GM19452 (cell line): ENCODE data around the gene KRT77.

Experiments used
- ATAC-seq: cut with Tn5 transposase; IDR thresholded peaks from one replicate; pipeline ENCODE4 v1.9.1; 2021; ENCODE audit not compliant: unreplicated experiment

KRT77 gene

GRCh38 chr12:52659395-52659794 lies 43.9 kb downstream of the KRT77 start:
- no peak for ATAC-seq

- no peak for ATAC-seq
Observed at GRCh38 chr12:52658196-52658595, 45.1 kb downstream of the KRT77 start.

GRCh38 chr12:52657250-52657902 lies 45.9 kb downstream of the KRT77 start:
- no peak for ATAC-seq

- no peak for ATAC-seq
Observed at GRCh38 chr12:52656616-52657015, 46.7 kb downstream of the KRT77 start.

- ATAC-seq, result no peak
Observed at GRCh38 chr12:52655720-52656124, 47.6 kb downstream of the KRT77 start.

- no peak for ATAC-seq
Observed at GRCh38 chr12:52655251-52655650, 48.1 kb downstream of the KRT77 start.

GRCh38 chr12:52651726-52652261 lies 51.5 kb downstream of the KRT77 start, which contains the start of gene KRT2:
KRT2 (minus strand) TSS chr12:52652211; CDS start chr12:52652142, 69 bp downstream.
- no peak for ATAC-seq

- no peak for ATAC-seq
Observed at GRCh38 chr12:52650520-52651081, 52.7 kb downstream of the KRT77 start.

GRCh38 chr12:52649066-52649465 lies 54.3 kb downstream of the KRT77 start:
- no peak for ATAC-seq

GRCh38 chr12:52648012-52648550 lies 55.2 kb downstream of the KRT77 start:
- ATAC-seq, result no peak

- ATAC-seq, result no peak
Observed at GRCh38 chr12:52647601-52648000, 55.7 kb downstream of the KRT77 start.

- no peak for ATAC-seq
Observed at GRCh38 chr12:52646613-52647012, 56.7 kb downstream of the KRT77 start.

- no peak for ATAC-seq
Observed at GRCh38 chr12:52645982-52646381, 57.3 kb downstream of the KRT77 start.

- ATAC-seq, result no peak
Observed at GRCh38 chr12:52645120-52645761, 58.1 kb downstream of the KRT77 start.

- ATAC-seq, result no peak
Observed at GRCh38 chr12:52644078-52644415, 59.3 kb downstream of the KRT77 start.

GRCh38 chr12:52643233-52644077 lies 59.9 kb downstream of the KRT77 start:
- no peak for ATAC-seq

GRCh38 chr12:52641468-52641867 lies 61.9 kb downstream of the KRT77 start:
- ATAC-seq, result no peak
